ENCODE measurements around the gene FAR2. TPM values are rescaled to one million over a fixed set of nuclear protein-coding genes. Genes with fewer than 3 reads are reported as not detected.

The FAR2 gene
- total RNA-seq, 1 donor from 2014 or later, result 13.5 TPM

DNA sequence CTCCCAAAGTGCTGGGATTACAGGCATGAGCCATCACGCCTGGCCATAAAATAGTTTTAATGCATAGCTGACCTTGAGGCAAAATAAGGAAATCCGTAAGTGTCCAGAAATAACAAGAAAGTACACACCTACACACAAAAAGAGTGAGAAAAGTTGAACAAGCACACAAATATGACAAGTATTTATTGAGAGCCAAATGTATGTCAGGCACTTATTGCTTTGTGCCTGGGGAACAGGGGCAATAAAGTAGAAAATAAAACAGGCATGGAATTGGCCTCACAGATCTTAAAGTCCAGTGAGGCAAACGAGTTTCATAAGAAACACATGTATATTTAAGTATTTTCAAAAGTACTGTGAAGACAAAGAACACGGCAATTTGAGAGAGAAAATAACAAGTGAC is 128.2 kb downstream of the FAR2 start:
- no peak overlapping the region for H3K4me3 ChIP-seq (ENCODE audit: low read depth, low read length)
- TF ChIP-seq, protein P1, sequence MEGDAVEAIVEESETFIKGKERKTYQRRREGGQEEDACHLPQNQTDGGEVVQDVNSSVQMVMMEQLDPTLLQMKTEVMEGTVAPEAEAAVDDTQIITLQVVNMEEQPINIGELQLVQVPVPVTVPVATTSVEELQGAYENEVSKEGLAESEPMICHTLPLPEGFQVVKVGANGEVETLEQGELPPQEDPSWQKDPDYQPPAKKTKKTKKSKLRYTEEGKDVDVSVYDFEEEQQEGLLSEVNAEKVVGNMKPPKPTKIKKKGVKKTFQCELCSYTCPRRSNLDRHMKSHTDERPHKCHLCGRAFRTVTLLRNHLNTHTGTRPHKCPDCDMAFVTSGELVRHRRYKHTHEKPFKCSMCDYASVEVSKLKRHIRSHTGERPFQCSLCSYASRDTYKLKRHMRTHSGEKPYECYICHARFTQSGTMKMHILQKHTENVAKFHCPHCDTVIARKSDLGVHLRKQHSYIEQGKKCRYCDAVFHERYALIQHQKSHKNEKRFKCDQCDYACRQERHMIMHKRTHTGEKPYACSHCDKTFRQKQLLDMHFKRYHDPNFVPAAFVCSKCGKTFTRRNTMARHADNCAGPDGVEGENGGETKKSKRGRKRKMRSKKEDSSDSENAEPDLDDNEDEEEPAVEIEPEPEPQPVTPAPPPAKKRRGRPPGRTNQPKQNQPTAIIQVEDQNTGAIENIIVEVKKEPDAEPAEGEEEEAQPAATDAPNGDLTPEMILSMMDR (conservative IDR thresholded peaks at IDR 0.05; ENCODE audit: low read depth, low read length), result no peak
- no peak for DNase-seq (ENCODE audit: low read depth)

DNA sequence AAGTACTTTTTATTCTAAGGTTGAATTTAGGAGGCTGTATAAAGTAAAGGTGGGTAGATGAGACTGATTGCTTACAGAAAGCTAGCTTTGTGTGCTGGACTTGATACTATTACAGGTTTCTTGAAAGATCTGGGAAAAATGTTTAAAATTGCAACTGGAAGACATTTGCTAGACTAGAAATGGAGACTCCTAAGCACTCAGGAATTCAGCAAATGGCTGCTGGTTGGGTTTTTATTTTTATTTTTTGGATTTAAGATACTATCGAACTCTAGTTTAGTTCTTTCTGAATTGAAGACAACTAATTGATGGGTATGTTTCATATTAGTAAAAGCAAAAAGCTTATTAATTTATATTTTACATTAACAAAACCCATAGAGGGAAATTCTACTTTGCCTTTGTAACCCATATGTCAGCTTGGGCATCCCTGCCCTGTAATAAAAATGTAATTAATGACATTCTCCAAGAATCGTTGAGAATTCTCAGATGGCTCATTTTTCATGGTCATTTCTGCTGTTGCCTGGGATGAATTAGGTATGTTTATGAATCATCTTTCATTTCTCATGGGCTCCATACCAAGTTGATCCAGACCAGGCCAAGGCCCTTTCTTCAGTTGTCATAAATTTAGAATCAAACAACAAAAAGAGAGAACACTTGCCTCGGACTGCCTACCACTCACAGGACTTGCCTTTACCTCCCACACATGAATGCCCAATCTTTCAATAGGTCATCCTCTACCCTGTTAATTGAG is 129.8 kb downstream of the FAR2 start:
- no peak for DNase-seq (ENCODE audit: low read depth)
- no peak overlapping the region for H3K4me3 ChIP-seq (ENCODE audit: low read depth, low read length)
- TF ChIP-seq, protein P1 (conservative IDR thresholded peaks at IDR 0.05; ENCODE audit: low read depth, low read length), result no peak

DNA sequence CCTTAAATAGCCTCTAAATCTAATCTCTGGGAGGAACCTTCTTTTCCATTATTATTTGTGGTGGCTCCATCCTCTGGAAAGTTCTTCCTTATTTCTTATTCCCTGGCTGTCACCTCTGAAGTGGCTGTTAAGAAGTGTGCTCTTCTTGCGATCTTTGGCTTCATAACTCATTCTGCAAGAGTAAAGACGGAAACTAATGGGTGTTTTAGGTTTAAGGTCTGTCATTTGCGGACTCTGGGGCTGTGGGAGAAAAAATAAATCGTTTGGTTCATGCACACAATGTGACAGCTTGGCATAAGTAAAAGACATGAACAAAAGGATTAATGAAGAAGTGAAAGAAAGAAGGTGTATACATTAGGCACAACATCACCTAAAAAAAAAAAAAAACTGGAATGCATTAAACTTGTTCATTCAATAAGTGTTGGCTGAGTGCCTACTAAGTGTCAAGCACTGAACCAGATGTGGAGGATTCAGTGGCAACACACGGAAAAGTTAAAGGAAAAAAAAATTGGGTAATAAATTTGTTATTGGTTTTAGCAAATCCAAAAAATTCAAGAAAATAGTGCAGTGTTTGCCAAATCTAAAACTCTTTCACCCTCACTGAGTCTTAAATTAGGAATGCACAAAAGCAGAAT is 132.4 kb downstream of the FAR2 start:
- no peak overlapping the region for H3K4me3 ChIP-seq (ENCODE audit: low read depth, low read length)
- no peak for DNase-seq (ENCODE audit: low read depth)
- TF ChIP-seq, protein P1 (conservative IDR thresholded peaks at IDR 0.05; ENCODE audit: low read depth, low read length), result no peak

DNA sequence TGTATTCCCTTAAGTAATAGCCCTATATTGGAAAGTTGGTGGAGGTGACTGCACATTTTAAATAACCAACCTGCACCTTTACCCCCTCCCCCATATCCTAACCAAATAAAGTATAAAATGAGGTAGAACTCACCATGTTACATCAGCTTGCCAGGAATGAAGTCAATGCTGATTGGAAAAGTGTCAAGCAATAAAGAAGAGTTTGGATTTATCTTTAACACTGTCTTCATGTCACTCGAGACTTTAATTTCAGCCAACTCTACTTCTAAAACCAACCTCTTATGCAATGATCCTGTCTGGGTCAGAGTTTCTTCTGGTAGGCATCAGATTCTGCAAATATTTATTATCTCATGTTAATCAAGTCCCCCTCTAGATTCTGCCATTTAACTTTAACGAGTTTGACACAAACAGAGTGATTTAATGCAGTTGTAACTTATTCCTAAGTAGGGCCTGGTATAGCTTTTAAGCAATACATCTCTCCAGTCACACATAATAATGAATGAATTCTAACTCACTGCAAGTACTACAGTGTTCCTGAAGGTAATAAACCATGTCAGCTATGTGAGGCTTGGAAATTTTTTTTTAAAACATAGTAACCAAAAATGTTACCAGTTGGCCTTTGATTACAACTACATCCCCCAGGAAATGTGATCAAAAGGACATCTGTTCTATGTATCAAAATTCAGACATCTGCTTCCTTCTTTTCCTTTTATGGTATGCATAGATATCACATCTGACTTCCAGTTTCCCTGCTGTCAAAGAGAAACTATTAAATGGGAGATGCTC is 133.1 kb downstream of the FAR2 start:
- TF ChIP-seq, protein P1 (conservative IDR thresholded peaks at IDR 0.05; ENCODE audit: low read depth, low read length), result no peak
- no peak for DNase-seq (ENCODE audit: low read depth)
- no peak overlapping the region for H3K4me3 ChIP-seq (ENCODE audit: low read depth, low read length)

DNA sequence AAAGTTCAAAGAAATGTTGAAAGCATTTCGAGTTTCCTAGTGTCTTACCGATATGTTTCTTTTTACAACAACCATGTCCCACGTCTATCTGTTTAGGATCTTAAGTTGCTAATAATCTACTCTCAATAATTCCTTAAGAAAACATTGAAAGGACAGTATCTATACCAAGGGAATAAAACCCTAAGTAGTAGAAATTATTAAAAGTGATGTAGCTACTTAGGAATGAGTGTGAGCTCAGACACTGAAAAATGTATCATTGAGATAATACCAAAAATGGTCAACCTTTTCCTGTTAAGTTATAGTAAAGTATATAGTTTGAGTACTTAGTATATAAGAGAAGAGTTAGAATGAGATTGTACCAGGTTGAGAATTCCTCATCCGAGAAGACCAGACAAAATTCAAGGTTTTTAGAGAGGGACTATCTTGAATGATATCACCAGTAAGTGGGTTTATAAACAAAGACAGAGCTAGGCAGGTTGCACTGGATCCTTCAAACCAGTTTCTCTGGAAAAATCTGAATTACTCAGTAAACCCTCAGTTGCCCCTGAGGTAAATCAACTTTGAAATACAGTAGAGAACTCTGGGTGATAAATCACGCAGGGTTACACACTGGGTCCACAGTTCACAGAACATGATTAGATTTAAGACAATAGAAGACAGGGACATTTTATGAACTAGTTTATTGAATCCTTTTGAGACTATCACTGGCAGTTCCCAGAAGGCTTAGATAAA is 135.1 kb downstream of the FAR2 start:
- no peak for DNase-seq (ENCODE audit: low read depth)
- TF ChIP-seq, protein P1 (conservative IDR thresholded peaks at IDR 0.05; ENCODE audit: low read depth, low read length), result no peak

DNA sequence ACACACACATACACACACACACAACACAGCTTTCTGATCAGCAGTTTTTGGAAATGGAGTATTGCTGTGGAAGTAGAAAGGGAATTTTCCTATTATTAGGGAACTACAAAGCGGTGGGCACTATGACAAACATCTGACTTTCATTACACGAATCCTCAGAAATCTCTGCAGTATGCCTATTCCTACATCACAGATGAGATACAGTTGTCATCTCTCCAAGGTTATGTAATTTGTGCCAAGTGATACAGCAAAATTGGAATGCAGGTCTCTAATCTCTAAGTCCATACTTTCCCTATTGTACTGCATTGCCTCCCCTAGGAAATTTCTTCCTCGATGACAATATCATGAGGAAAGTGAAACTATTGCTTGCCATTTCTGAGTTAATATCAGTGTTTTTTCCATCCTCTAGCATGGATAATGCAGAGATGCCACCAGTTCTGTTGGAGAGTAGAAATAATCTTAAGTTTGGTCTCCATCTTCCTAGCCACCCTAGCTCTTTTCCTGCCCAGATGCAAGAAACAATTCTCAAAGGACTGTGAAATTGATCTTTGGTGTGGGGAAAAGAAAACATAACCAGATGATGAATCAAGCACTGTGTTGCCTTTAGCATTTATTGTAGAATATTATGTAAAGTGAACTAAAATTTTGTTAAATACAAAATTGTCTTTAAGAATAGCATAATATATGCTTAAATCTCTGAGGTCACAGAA is 137.2 kb downstream of the FAR2 start:
- no peak overlapping the region for H3K4me3 ChIP-seq (ENCODE audit: low read depth, low read length)
- TF ChIP-seq, protein P1 (conservative IDR thresholded peaks at IDR 0.05; ENCODE audit: low read depth, low read length), result no peak
- DNase-seq (ENCODE audit: low read depth), result no peak

More for the DNA sequence above, 135.1 kb downstream of the FAR2 start:
- H3K4me3 ChIP-seq (ENCODE audit: low read depth, low read length), result no peak overlapping the region
